Hematopoietic multipotent progenitor cell treated with erythropoietin and hydrocortisone succinate and interleukin-3 and kit ligand, for 15 days (in vitro differentiated cells): ENCODE results near the gene CIP2A.

Experiments used
- DNase-seq: peaks from one replicate; pipeline ENCODE4 v3.0.0-alpha.2; 2015; ENCODE audit warnings: low spot score

The CIP2A gene

GRCh38 chr3:108509871-108510270, 79.4 kb downstream of the CIP2A start:
- DNase-seq, result no peak

- no peak for DNase-seq
Observed at GRCh38 chr3:108509263-108509662, 80.0 kb downstream of the CIP2A start.

GRCh38 chr3:108507902-108508301, 81.3 kb downstream of the CIP2A start:
- no peak for DNase-seq

- DNase-seq, result no peak
Observed at GRCh38 chr3:108505811-108506210, 83.4 kb downstream of the CIP2A start.

GRCh38 chr3:108503722-108504121, 85.5 kb downstream of the CIP2A start:
- DNase-seq, result no peak

- no peak for DNase-seq
Observed at GRCh38 chr3:108501535-108501934, 87.7 kb downstream of the CIP2A start.

- no peak for DNase-seq
Observed at GRCh38 chr3:108500728-108501127, 88.5 kb downstream of the CIP2A start.
